Nephron progenitor cell (in vitro differentiated cells): ENCODE results near the gene IBSP.

ENCODE experiments used
- DNase-seq: peaks from one replicate; pipeline ENCODE4 v3.0.0; 2021
- H3K27ac Mint-ChIP-seq: 2 replicates; pipeline ENCODE4 v1.8.0; 2021; ENCODE audit warnings: mild to moderate bottlenecking, moderate library complexity, mixed read lengths
- H3K27me3 Mint-ChIP-seq: 2 replicates; pipeline ENCODE4 v1.8.0; 2021; ENCODE audit warnings: mild to moderate bottlenecking, low read depth, mixed read lengths; ENCODE audit not compliant: poor library complexity
- H3K36me3 Mint-ChIP-seq: 2 replicates; pipeline ENCODE4 v1.8.0; 2021; ENCODE audit warnings: low read depth, mixed read lengths
- H3K4me1 Mint-ChIP-seq: 2 replicates; pipeline ENCODE4 v1.8.0; 2021; ENCODE audit warnings: mixed read lengths
- H3K4me3 Mint-ChIP-seq: 2 replicates; pipeline ENCODE4 v1.8.0; 2021; ENCODE audit warnings: mild to moderate bottlenecking, moderate library complexity, mixed read lengths
- H3K9me3 Mint-ChIP-seq: 2 replicates; pipeline ENCODE4 v1.8.0; 2021; ENCODE audit warnings: mild to moderate bottlenecking, moderate library complexity, mixed read lengths
- CTCF ChIP-seq: fragments of 200-600 bp; sonication (generic); IDR thresholded peaks from 2 replicates; pipeline ENCODE4 v1.5.0; 2021; ENCODE audit warnings: antibody characterized with exemption

The IBSP gene

GRCh38 chr4:87839592-87839946, 40.2 kb downstream of the IBSP start:
- DNase-seq = no peak
- peaks cover 5% of the 10 kb centered on the region for H3K4me1 Mint-ChIP-seq
- no peaks in the 10 kb centered on the region for H3K36me3 Mint-ChIP-seq
- H3K4me3 Mint-ChIP-seq = no peak overlapping the region
- H3K27me3 Mint-ChIP-seq = peaks cover 3% of the 10 kb centered on the region
- no peak overlapping the region for H3K27ac Mint-ChIP-seq
- no peak for TF ChIP-seq CTCF
- H3K9me3 Mint-ChIP-seq = no peaks in the 10 kb centered on the region

GRCh38 chr4:87840149-87840548, 40.8 kb downstream of the IBSP start:
- H3K36me3 Mint-ChIP-seq = no peaks in the 10 kb centered on the region
- H3K27me3 Mint-ChIP-seq = peaks cover 2% of the 10 kb centered on the region
- peaks cover 5% of the 10 kb centered on the region for H3K4me1 Mint-ChIP-seq
- TF ChIP-seq CTCF = no peak
- DNase-seq = no peak
- no peaks in the 10 kb centered on the region for H3K9me3 Mint-ChIP-seq
- no peak overlapping the region for H3K27ac Mint-ChIP-seq
- H3K4me3 Mint-ChIP-seq = no peak overlapping the region

GRCh38 chr4:87843936-87844335, 44.6 kb downstream of the IBSP start:
- Mint-ChIP-seq H3K4me1 (peaks cover 5% of the 10 kb centered on the region), H3K27me3 (peaks cover 6% of the 10 kb centered on the region), H3K27ac (no peak overlapping the region), H3K9me3 (no peaks in the 10 kb centered on the region), H3K36me3 (no peaks in the 10 kb centered on the region), H3K4me3 (no peak overlapping the region)
- no peak for TF ChIP-seq CTCF
- DNase-seq = no peak

- Mint-ChIP-seq H3K9me3 (no peaks in the 10 kb centered on the region), H3K4me3 (no peak overlapping the region), H3K36me3 (no peaks in the 10 kb centered on the region), H3K27me3 (peaks cover 6% of the 10 kb centered on the region), H3K27ac (no peak overlapping the region), H3K4me1 (no peaks in the 10 kb centered on the region)
- no peak for DNase-seq
- no peak for TF ChIP-seq CTCF
These were observed 45.1 kb downstream of the IBSP start for GRCh38 chr4:87844452-87844851.

- H3K9me3 Mint-ChIP-seq = no peaks in the 10 kb centered on the region
- no peak for DNase-seq
- no peak overlapping the region for H3K4me3 Mint-ChIP-seq
- no peaks in the 10 kb centered on the region for H3K36me3 Mint-ChIP-seq
- peaks cover 6% of the 10 kb centered on the region for H3K27me3 Mint-ChIP-seq
- no peaks in the 10 kb centered on the region for H3K4me1 Mint-ChIP-seq
- no peak overlapping the region for H3K27ac Mint-ChIP-seq
- no peak for TF ChIP-seq CTCF
These were observed 46.9 kb downstream of the IBSP start for GRCh38 chr4:87846226-87846625.

GRCh38 chr4:87848622-87849351, 49.4 kb downstream of the IBSP start:
- Mint-ChIP-seq H3K4me3 (peak overlapping the region; percentile 70), H3K9me3 (no peaks in the 10 kb centered on the region), H3K27me3 (peaks cover 6% of the 10 kb centered on the region), H3K4me1 (no peaks in the 10 kb centered on the region), H3K36me3 (no peaks in the 10 kb centered on the region), H3K27ac (no peak overlapping the region)
- peak; percentile 63 for TF ChIP-seq CTCF
- DNase-seq = peak; percentile 47
